Activated naive CD4-positive, alpha-beta T cell treated with anti-CD3 and anti-CD28 coated beads, Interleukin-2, amount 10 ng/mL, durations not matched to agents 7 days and 5 days (primary cell): Measurements from ENCODE around the gene PLA2G4A.

Experiments used
- CTCF ChIA-PET: fragments of 350-600 bp; sonication (Branson Sonifier 250); formaldehyde crosslinking; loops from one replicate; lab custom pipeline; 2021; ENCODE audit warnings: antibody characterized with exemption; lab: Charles Lee
- DNase-seq: peaks from one replicate; pipeline ENCODE4 v3.0.0-alpha.2; 2020
- H3K27ac Mint-ChIP-seq: one replicate; pipeline ENCODE4 v1.8.0; 2021; ENCODE audit warnings: mild to moderate bottlenecking, moderate library complexity, mixed read lengths
- H3K27me3 Mint-ChIP-seq: one replicate; pipeline ENCODE4 v1.8.0; 2021; ENCODE audit warnings: mild to moderate bottlenecking, mixed read lengths
- H3K36me3 Mint-ChIP-seq: one replicate; pipeline ENCODE4 v1.8.0; 2021; ENCODE audit warnings: mixed read lengths
- H3K4me1 Mint-ChIP-seq: one replicate; pipeline ENCODE4 v1.8.0; 2021; ENCODE audit warnings: mixed read lengths
- H3K4me3 Mint-ChIP-seq: one replicate; pipeline ENCODE4 v1.8.0; 2021; ENCODE audit warnings: mild to moderate bottlenecking, moderate library complexity, mixed read lengths
- H3K9me3 Mint-ChIP-seq: one replicate; pipeline ENCODE4 v1.8.0; 2021; ENCODE audit warnings: mixed read lengths

Gene PLA2G4A

GRCh38 chr1:186943891-186944686 is 115.3 kb downstream of the PLA2G4A start:
- Mint-ChIP-seq H3K9me3 (no peaks in the 10 kb centered on the region), H3K27me3 (peaks cover 6% of the 10 kb centered on the region), H3K4me3 (no peak overlapping the region), H3K27ac (no peak overlapping the region), H3K36me3 (no peaks in the 10 kb centered on the region), H3K4me1 (no peaks in the 10 kb centered on the region)
- CTCF ChIA-PET, result no interaction called here
- DNase-seq, result no peak

GRCh38 chr1:186945146-186945545 is 116.4 kb downstream of the PLA2G4A start:
- DNase-seq, result no peak
- CTCF ChIA-PET, result no interaction called here
- H3K27ac Mint-ChIP-seq, result no peak overlapping the region
- H3K9me3 Mint-ChIP-seq, result no peaks in the 10 kb centered on the region
- H3K36me3 Mint-ChIP-seq, result no peaks in the 10 kb centered on the region
- H3K4me1 Mint-ChIP-seq, result no peaks in the 10 kb centered on the region
- H3K27me3 Mint-ChIP-seq, result peaks cover 9% of the 10 kb centered on the region
- no peak overlapping the region for H3K4me3 Mint-ChIP-seq

- CTCF ChIA-PET, result no interaction called here
- Mint-ChIP-seq H3K27me3 (peaks cover 9% of the 10 kb centered on the region), H3K9me3 (no peaks in the 10 kb centered on the region), H3K27ac (no peak overlapping the region), H3K4me1 (no peaks in the 10 kb centered on the region), H3K36me3 (no peaks in the 10 kb centered on the region), H3K4me3 (no peak overlapping the region)
- DNase-seq, result no peak
These were observed 119.8 kb downstream of the PLA2G4A start for GRCh38 chr1:186948535-186948934.

GRCh38 chr1:186949173-186949572 is 120.4 kb downstream of the PLA2G4A start:
- CTCF ChIA-PET, result no interaction called here
- H3K27me3 Mint-ChIP-seq, result peaks cover 9% of the 10 kb centered on the region
- no peaks in the 10 kb centered on the region for H3K4me1 Mint-ChIP-seq
- no peaks in the 10 kb centered on the region for H3K36me3 Mint-ChIP-seq
- DNase-seq, result no peak
- no peaks in the 10 kb centered on the region for H3K9me3 Mint-ChIP-seq
- H3K4me3 Mint-ChIP-seq, result no peak overlapping the region
- H3K27ac Mint-ChIP-seq, result no peak overlapping the region

GRCh38 chr1:186950547-186950946 is 121.8 kb downstream of the PLA2G4A start:
- CTCF ChIA-PET, result no interaction called here
- no peaks in the 10 kb centered on the region for H3K4me1 Mint-ChIP-seq
- no peaks in the 10 kb centered on the region for H3K9me3 Mint-ChIP-seq
- H3K4me3 Mint-ChIP-seq, result no peak overlapping the region
- no peaks in the 10 kb centered on the region for H3K36me3 Mint-ChIP-seq
- H3K27me3 Mint-ChIP-seq, result peaks cover 9% of the 10 kb centered on the region
- DNase-seq, result no peak
- H3K27ac Mint-ChIP-seq, result no peak overlapping the region

- H3K4me1 Mint-ChIP-seq, result no peaks in the 10 kb centered on the region
- no peak overlapping the region for H3K27ac Mint-ChIP-seq
- H3K27me3 Mint-ChIP-seq, result peaks cover 4% of the 10 kb centered on the region
- DNase-seq, result no peak
- no peaks in the 10 kb centered on the region for H3K9me3 Mint-ChIP-seq
- no peak overlapping the region for H3K4me3 Mint-ChIP-seq
- CTCF ChIA-PET, result no interaction called here
- H3K36me3 Mint-ChIP-seq, result no peaks in the 10 kb centered on the region
These were observed 125.1 kb downstream of the PLA2G4A start for GRCh38 chr1:186953876-186954275.

GRCh38 chr1:186957314-186957713 is 128.6 kb downstream of the PLA2G4A start:
- Mint-ChIP-seq H3K9me3 (no peaks in the 10 kb centered on the region), H3K27ac (no peak overlapping the region), H3K4me3 (no peak overlapping the region), H3K27me3 (no peaks in the 10 kb centered on the region), H3K4me1 (no peaks in the 10 kb centered on the region), H3K36me3 (no peaks in the 10 kb centered on the region)
- DNase-seq, result no peak
- CTCF ChIA-PET, result no interaction called here

- no peaks in the 10 kb centered on the region for H3K4me1 Mint-ChIP-seq
- no peaks in the 10 kb centered on the region for H3K9me3 Mint-ChIP-seq
- no peak for DNase-seq
- CTCF ChIA-PET, result interaction anchor here (0.9 kb wide), 1 partner anchor 18 kb away, joined by 3 read pairs; no protein-coding TSS in a partner anchor
- H3K27ac Mint-ChIP-seq, result no peak overlapping the region
- no peak overlapping the region for H3K4me3 Mint-ChIP-seq
- no peaks in the 10 kb centered on the region for H3K27me3 Mint-ChIP-seq
- H3K36me3 Mint-ChIP-seq, result no peaks in the 10 kb centered on the region
These were observed 129.8 kb downstream of the PLA2G4A start for GRCh38 chr1:186958520-186958919.

- no peaks in the 10 kb centered on the region for H3K27me3 Mint-ChIP-seq
- no peaks in the 10 kb centered on the region for H3K36me3 Mint-ChIP-seq
- no peak overlapping the region for H3K4me3 Mint-ChIP-seq
- H3K4me1 Mint-ChIP-seq, result no peaks in the 10 kb centered on the region
- CTCF ChIA-PET, result interaction anchor here (0.8 kb wide), 1 partner anchor 91 kb away, joined by 3 read pairs; no protein-coding TSS in a partner anchor
- DNase-seq, result no peak
- no peak overlapping the region for H3K27ac Mint-ChIP-seq
- no peaks in the 10 kb centered on the region for H3K9me3 Mint-ChIP-seq
These were observed 132.1 kb downstream of the PLA2G4A start for GRCh38 chr1:186960861-186961260.

- H3K27ac Mint-ChIP-seq, result no peak overlapping the region
- CTCF ChIA-PET, result no interaction called here
- no peaks in the 10 kb centered on the region for H3K27me3 Mint-ChIP-seq
- H3K4me3 Mint-ChIP-seq, result no peak overlapping the region
- H3K9me3 Mint-ChIP-seq, result no peaks in the 10 kb centered on the region
- no peaks in the 10 kb centered on the region for H3K4me1 Mint-ChIP-seq
- H3K36me3 Mint-ChIP-seq, result no peaks in the 10 kb centered on the region
- DNase-seq, result no peak
These were observed 137.1 kb downstream of the PLA2G4A start for GRCh38 chr1:186965847-186966246.

- Mint-ChIP-seq H3K27me3 (no peaks in the 10 kb centered on the region), H3K27ac (no peak overlapping the region), H3K36me3 (no peaks in the 10 kb centered on the region), H3K4me1 (no peaks in the 10 kb centered on the region), H3K4me3 (no peak overlapping the region), H3K9me3 (no peaks in the 10 kb centered on the region)
- CTCF ChIA-PET, result no interaction called here
- DNase-seq, result no peak
These were observed 137.7 kb downstream of the PLA2G4A start for GRCh38 chr1:186966456-186966855.

GRCh38 chr1:186967656-186968394 is 139.1 kb downstream of the PLA2G4A start:
- CTCF ChIA-PET, result no interaction called here
- H3K4me3 Mint-ChIP-seq, result no peak overlapping the region
- no peak for DNase-seq
- no peak overlapping the region for H3K27ac Mint-ChIP-seq
- H3K27me3 Mint-ChIP-seq, result no peaks in the 10 kb centered on the region
- H3K36me3 Mint-ChIP-seq, result no peaks in the 10 kb centered on the region
- H3K9me3 Mint-ChIP-seq, result no peaks in the 10 kb centered on the region
- no peaks in the 10 kb centered on the region for H3K4me1 Mint-ChIP-seq

- CTCF ChIA-PET, result no interaction called here
- no peaks in the 10 kb centered on the region for H3K36me3 Mint-ChIP-seq
- no peak overlapping the region for H3K27ac Mint-ChIP-seq
- H3K9me3 Mint-ChIP-seq, result no peaks in the 10 kb centered on the region
- no peaks in the 10 kb centered on the region for H3K27me3 Mint-ChIP-seq
- no peaks in the 10 kb centered on the region for H3K4me1 Mint-ChIP-seq
- DNase-seq, result no peak
- H3K4me3 Mint-ChIP-seq, result no peak overlapping the region
These were observed 146.0 kb downstream of the PLA2G4A start for GRCh38 chr1:186974774-186975181.

GRCh38 chr1:186975220-186975619 is 146.5 kb downstream of the PLA2G4A start:
- Mint-ChIP-seq H3K36me3 (no peaks in the 10 kb centered on the region), H3K4me3 (no peak overlapping the region), H3K27ac (no peak overlapping the region), H3K4me1 (no peaks in the 10 kb centered on the region), H3K27me3 (no peaks in the 10 kb centered on the region), H3K9me3 (no peaks in the 10 kb centered on the region)
- DNase-seq, result no peak
- CTCF ChIA-PET, result no interaction called here

- Mint-ChIP-seq H3K4me3 (no peak overlapping the region), H3K27me3 (no peaks in the 10 kb centered on the region), H3K27ac (no peak overlapping the region), H3K4me1 (no peaks in the 10 kb centered on the region), H3K36me3 (no peaks in the 10 kb centered on the region), H3K9me3 (no peaks in the 10 kb centered on the region)
- CTCF ChIA-PET, result no interaction called here
- no peak for DNase-seq
These were observed 148.0 kb downstream of the PLA2G4A start for GRCh38 chr1:186976700-186977099.
